T-helper 1 cell (primary cell): ENCODE measurements around the gene CALY.

Source experiments
- DNase-seq, 5 donors: peaks; one replicate each; pipeline ENCODE4 v3.0.0-alpha.2; 2012 to 2020

The CALY gene

DNA sequence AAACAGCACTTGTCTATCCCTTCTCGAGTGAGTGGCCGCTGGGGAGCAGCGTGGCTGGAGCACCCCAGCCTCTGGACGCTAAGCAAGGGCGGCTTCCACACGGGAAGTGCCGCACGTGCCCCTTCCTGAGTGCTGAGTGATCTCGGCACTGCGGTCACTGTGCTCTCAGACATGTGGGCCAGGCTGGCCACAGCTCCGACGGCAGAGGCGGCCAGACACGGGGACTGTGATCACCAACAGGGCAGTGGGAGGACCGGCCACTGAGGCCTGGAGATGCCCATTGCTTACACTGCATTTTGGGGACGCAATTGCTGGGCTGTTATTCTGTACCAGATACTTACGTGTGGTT is 29.4 kb upstream of the CALY start:
- no peak for DNase-seq

DNA sequence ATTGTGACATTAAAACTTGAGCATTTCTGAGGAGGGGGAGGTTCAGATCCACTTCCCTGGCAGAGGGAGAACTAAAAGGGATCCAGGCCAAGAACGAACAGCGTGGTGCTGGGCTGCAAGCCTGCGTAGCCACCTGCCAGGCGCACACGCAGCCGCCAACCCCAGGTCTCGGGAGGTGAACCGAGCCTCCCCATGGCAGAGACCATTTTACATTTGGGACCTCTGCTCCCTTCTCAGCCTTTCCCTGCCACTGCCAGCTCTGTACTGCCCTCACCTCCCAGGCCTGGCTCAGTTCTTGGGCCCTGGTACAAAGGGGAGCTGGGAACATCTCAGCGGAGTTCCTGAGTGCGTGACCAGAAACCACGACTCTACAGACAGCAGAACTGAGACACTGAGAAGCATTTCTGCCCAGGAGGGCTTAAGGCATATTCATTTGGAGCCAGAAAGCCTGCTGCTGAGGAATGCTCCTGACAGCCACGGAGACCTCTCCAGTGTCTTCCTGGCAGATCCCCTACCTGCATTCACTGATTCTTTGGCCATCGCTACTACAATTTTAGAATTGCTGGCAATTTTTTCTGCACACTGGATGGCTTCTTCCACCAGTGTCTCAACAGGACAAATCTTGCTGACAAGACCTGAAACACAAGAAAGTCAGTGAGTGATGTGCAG is 28.9 kb upstream of the CALY start:
- DNase-seq: no peak

DNA sequence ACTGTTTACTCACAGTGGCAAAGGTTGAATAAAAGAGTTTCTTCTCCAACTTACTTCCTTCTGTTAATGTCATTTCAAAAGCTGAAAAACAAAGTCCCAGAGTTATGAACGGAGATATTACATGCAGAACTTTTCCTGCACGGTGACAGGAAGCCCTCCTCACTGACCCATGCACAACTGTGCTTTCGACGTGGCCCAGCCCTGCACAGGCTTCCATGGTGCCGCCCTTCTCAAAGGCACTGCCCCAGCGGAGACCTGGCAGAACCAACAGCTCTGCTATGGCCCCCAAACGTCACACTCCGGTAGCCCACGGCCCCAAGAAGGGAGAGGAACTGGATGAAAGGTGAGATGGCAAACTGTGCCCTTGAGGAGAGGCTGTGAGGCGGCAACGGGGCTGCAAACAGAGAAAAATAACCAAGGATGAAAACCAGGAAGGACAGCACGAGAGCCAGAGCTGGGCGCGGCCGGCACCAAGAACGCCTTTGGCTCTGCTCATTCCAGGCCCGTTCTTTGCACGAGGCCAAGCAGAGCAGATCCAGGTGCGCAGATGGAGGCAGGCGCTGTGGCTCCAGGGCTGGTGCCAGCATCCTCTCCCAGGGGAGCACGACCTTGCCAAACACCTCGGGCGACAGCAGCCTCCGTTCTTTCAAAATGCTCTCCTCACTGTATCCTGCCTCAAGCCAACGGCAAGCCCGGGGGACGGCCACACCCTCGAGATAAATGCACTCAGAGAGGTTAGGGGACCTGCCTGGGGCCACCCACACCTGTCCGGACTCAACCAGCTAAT is 28.1 kb upstream of the CALY start:
- DNase-seq: no peak

GRCh38 chr10:133362846-133363245 is 26.1 kb upstream of the CALY start:
- DNase-seq: no peak

DNA sequence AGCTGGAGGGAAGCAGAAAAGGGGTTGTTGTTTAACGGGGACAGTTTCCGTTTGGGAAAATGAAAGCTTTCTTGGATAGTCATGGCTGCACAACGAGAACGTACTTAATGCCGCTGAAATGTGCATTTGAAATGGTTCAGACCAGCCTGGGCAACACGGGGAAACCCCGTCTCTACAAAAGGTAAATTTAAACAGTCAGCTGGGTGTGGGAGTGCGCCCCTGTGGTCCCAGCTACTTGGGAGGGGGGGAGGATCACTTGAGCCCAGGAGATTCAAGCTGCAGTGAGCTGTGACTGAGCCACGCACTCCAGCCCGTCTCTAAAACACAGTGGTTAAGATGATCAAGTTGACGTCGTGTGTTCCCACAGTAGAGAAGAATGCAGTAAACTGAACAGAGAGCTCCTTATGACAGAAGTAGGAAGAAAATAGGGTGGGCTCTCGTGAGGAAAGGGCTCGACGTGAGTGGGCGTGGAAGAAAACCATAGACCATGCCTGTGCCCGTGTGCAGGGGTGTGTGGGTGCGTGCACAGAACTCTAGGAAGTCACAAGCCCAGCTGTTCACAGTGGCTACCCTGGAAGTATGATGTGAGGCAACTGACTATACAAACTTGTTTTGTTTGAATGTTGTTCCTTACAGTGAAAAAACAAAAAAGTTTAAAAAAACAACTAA is 25.2 kb upstream of the CALY start:
- no peak for DNase-seq

- no peak for DNase-seq
These were observed 24.5 kb upstream of the CALY start for GRCh38 chr10:133361227-133361626.

GRCh38 chr10:133359972-133360610 is 23.4 kb upstream of the CALY start:
- DNase-seq: no peak

GRCh38 chr10:133359554-133359971 is 22.9 kb upstream of the CALY start:
- peak in 1 of 5 donors; percentile 35 for DNase-seq

DNA sequence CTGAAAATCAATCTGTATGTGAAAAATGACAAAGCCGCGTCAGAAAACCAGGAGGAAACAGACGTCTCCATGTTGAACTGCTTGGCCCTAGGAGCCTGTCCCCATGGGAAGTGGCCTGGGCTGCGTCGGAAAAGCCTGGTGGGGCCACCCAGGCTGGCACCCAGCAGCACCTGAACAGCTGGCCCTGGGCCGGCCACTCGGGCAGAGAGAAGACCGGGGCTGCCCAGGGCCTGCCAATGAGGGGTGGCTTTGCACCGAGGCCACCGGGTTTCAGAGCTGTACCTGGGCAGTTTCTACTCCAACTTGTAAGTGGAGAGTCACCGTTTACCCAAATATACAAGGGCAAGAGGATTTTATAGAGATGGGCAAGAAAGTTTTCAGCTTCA is 22.2 kb upstream of the CALY start:
- no peak for DNase-seq

- no peak for DNase-seq
These were observed 21.6 kb upstream of the CALY start for GRCh38 chr10:133358162-133358924.

DNA sequence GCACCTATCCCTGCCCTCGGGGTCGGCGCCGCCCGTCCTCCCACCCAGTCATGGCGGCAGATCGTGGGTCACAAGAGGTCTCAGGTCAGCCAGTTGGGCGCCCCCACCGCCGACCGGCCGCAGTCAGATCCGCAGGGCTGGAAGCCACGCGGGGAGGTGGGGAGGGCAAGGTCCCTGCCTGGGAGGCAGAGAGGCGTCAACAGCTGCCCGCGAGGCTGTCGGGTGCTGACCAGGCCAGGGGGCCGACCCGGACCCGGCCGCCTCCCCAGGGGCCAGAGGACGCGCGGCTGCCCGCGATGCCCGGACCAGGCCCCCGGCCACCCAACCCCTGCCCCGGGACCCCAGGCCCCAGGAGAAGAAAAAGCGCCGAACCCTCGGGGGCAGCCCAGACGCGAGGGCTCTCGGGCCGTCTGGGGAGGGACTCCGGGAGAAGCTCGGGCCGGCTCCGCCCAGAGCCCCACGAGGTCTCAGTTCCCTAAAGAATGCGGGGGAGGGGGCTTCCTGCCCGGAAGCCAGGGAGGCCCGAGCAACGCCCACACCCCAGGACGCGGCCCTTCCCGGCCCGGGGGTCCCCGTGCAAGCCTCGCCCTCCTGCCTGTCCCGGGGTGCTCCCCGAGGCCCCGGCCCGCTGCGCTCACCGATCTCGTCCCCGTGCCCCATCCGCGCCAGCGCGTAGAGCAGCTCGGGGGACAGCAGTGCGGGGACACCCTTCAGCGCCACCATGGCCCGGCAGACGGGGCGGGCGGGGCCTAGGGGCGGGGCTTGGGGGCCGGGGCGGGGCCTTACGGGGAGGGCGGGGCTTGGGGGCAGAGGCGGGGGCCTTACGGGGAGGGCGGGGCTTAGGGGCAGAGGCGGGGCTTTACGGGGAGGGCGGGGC is 20.8 kb upstream of the CALY start, which contains the start of gene FUOM:
Gene FUOM, minus strand, starts transcription at position 735 of the 877 bp plus-strand sequence. Its CDS starts 12 bp downstream, at position 723.
- DNase-seq: peak; percentile 55 to 68 (median 62)

GRCh38 chr10:133356549-133357284 is 20.0 kb upstream of the CALY start:
- no peak for DNase-seq

DNA sequence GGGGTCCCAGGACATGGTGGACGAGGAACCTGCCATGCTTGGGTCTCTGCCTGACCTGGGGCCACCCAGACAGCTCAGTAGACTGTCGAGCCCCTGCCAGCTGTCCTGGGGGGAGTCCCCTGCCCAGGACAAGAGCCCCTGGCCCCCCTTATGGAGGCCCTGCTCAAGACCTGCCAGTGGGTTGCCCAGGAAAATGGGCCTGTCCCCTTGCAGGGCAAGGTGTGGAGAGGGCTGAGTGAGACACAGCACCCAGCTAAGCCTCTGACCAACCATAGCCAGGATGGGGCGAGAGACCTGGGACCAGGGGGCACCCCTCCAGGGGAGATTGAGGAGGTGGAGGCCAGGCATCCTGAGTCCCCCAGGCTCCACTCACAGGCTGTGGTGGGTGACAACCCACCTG is 19.3 kb upstream of the CALY start:
- DNase-seq: no peak

GRCh38 chr10:133355266-133355665 is 18.6 kb upstream of the CALY start:
- DNase-seq: no peak

DNA sequence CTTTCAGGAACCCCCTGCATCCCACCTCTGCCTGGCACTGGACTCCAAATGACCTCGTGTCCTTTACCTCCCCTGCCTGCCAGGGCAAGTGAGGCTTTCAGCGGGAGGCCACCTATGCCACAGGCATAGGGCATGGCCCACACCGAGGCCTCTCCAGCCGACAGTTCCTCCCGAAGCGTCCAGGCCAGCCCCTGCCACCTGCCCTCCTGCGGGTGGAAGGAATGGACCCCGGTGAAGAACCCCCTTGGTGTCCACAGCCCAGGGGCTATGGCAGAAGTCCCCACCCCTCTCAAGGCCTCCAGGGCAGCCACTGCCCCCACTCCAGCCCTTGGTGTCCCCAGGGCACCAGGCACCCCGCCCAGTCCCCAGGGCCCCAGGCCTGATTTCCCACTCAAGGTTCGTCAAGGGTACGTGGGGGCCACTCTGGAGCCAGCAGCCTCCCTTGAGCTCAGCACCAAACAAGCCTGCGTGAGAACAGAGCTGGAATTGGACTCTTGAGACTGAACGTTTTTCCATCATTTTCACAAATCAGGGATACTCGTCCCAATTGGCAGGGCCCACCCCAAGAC is 18.1 kb upstream of the CALY start:
- DNase-seq: no peak

DNA sequence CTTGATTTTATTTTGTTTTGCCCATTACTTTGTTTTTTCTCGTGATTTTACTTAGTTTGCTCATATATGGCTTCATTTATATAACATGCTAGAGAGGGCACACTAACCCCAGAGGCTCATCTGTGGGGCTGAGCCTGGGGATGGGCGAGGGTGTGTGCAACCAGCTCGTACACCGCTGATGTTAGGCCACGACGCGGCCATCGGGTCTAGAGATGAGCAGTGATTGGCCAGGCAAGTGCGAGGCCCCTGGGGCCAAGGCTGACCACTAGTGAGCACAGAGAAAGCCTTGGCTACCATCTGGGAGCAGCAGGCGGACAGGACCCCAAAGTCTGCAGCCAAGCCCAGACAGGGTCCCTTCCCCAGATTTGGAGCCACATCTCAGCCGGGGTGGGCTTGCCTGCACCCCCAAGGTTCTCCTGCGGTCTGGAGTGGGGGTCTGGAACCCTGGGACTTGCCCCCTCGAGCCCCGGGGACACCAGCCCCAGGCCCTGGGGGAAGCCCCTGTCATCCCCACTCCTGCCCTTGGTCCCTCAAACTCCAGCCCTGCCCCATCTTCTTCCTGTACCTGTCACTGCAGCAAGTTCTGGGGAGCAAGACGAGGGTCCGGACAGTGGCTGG is 17.4 kb upstream of the CALY start:
- DNase-seq: no peak

DNA sequence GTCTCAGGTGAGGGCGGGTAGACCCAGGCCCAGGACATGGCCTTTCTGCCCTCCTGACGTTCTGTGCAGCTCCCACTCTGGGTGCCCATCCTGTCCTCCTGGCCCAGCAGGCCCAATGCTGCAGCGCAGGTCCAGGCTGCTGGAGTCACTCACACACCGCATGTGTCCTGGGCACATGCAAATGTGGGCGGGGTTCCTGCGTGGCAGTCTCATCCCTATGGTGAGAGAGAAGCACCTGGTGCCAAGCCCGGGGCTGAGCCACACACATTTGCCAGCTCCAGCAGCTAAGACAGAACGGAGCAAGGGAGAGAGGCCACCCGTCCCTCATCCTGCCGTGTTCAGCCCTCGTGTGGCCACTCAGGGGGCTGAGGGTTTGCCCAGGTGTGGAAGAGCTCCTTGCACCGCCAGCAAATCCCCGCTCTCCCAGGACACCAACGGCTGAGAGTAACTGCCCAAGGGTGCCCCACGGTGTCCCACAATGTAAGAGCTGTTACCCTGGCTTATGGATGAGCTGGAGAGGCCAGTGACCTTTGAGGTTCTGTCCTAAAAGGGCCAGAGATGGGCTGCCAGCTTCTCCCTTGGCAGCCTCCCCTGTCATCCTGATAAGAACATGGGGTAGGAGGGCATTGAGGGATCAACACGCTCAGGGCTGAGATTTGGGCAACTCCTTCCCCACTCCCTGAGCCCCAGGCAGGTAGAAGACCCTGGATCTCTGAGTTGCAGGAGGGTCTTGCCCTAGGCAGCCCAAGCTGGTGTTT is 16.7 kb upstream of the CALY start:
- DNase-seq: no peak

- DNase-seq: no peak
These were observed 15.0 kb upstream of the CALY start for GRCh38 chr10:133351408-133352318.
